GM23338 (cell line): ENCODE results near the gene TMEM270. TPM values are rescaled to one million over a fixed set of nuclear protein-coding genes. Genes with fewer than 3 reads are reported as not detected.

Experiments used
- ATAC-seq: fragments of 200-7000 bp; cut with Tn5 transposase; 3 replicates; pipeline ENCODE4 v1.9.1; 2020
- DNase-seq: peaks from one replicate; pipeline ENCODE4 v3.0.0-alpha.2; 2015; ENCODE audit warnings: low spot score
- H2AFZ ChIP-seq: fragments of 200-600 bp; sonication (generic); 2 replicates; pipeline ENCODE4 v1.8.0; 2016; ENCODE audit warnings: antibody characterized with exemption, mild to moderate bottlenecking, moderate library complexity
- H3F3A ChIP-seq: fragments of 200-600 bp; sonication (generic); replicated peaks from 2 replicates; pipeline ENCODE4 v1.8.0; 2017; ENCODE audit warnings: antibody characterized with exemption, mixed run types, low read depth
- H3K27ac ChIP-seq: fragments of 200-600 bp; sonication (generic); 2 replicates; pipeline ENCODE4 v1.6.1; 2016; ENCODE audit warnings: low read depth
- H3K27me3 ChIP-seq: fragments of 200-600 bp; sonication (generic); 2 replicates; pipeline ENCODE4 v1.8.0; 2016; ENCODE audit warnings: mild to moderate bottlenecking, mixed run types, moderate library complexity; ENCODE audit not compliant: insufficient read depth
- H3K36me3 ChIP-seq: fragments of 200-600 bp; sonication (generic); 2 replicates; pipeline ENCODE4 v1.8.0; 2016; ENCODE audit warnings: mild to moderate bottlenecking; ENCODE audit not compliant: insufficient read depth
- H3K4me1 ChIP-seq: fragments of 200-600 bp; sonication (generic); 2 replicates; pipeline ENCODE4 v1.8.0; 2016; ENCODE audit warnings: mild to moderate bottlenecking, moderate library complexity; ENCODE audit not compliant: insufficient read depth
- H3K4me2 ChIP-seq: fragments of 200-600 bp; sonication (generic); 2 replicates; pipeline ENCODE4 v1.7.1; 2017; ENCODE audit warnings: mixed run types
- H3K4me3 ChIP-seq: fragments of 200-600 bp; sonication (generic); 2 replicates; pipeline ENCODE4 v1.6.1; 2016; ENCODE audit warnings: mixed run types
- H3K79me2 ChIP-seq: fragments of 200-600 bp; sonication (generic); replicated peaks from 2 replicates; pipeline ENCODE4 v1.8.0; 2017; ENCODE audit warnings: mild to moderate bottlenecking; ENCODE audit not compliant: insufficient read depth
- H3K9me2 ChIP-seq: fragments of 200-600 bp; sonication (generic); 2 replicates; pipeline ENCODE4 v1.8.0; 2017; ENCODE audit not compliant: insufficient read depth
- H4K20me1 ChIP-seq: fragments of 200-600 bp; sonication (generic); replicated peaks from 2 replicates; pipeline ENCODE4 v1.8.0; 2017; ENCODE audit warnings: mild to moderate bottlenecking; ENCODE audit not compliant: insufficient read depth
- H3K27ac Mint-ChIP-seq: 2 replicates; pipeline ENCODE4 v1.8.0; 2020; ENCODE audit warnings: inconsistent platforms, mild to moderate bottlenecking, moderate library complexity, mixed read lengths
- H3K27me3 Mint-ChIP-seq: 3 replicates; pipeline ENCODE4 v1.8.0; 2022; ENCODE audit warnings: low read depth, mild to moderate bottlenecking, moderate library complexity, mixed read lengths, inconsistent platforms; ENCODE audit not compliant: insufficient read depth, poor library complexity
- H3K36me3 Mint-ChIP-seq: 3 replicates; pipeline ENCODE4 v1.8.0; 2021; ENCODE audit warnings: low read depth, mild to moderate bottlenecking, inconsistent platforms, moderate library complexity, mixed read lengths
- H3K4me1 Mint-ChIP-seq: 3 replicates; pipeline ENCODE4 v1.8.0; 2020; ENCODE audit warnings: mild to moderate bottlenecking, inconsistent platforms, mixed read lengths
- H3K4me3 Mint-ChIP-seq: 3 replicates; pipeline ENCODE4 v1.8.0; 2021; ENCODE audit warnings: moderate library complexity, mild to moderate bottlenecking, inconsistent platforms, mixed read lengths
- H3K9me3 Mint-ChIP-seq: 3 replicates; pipeline ENCODE4 v1.8.0; 2020; ENCODE audit warnings: moderate library complexity, mild to moderate bottlenecking, inconsistent platforms, mixed read lengths
- CTCF ChIP-seq, 2 experiments: fragments of 200-600 bp in 1 of 2; sonication (generic) in 1 of 2; conservative IDR thresholded peaks; 2 replicates each; pipeline versions ENCODE4 v1.5.1 to v1.6.1; 2016 to 2017; ENCODE audit warnings: antibody characterized with exemption in 2 of 2, low read depth in 2 of 2, mild to moderate bottlenecking in 2 of 2, moderate library complexity in 1 of 2
- EZH2 ChIP-seq: fragments of 200-600 bp; sonication (generic); IDR thresholded peaks from one replicate; pipeline ENCODE4 v1.8.0; 2017; ENCODE audit warnings: antibody characterized with exemption, mild to moderate bottlenecking, low read depth; ENCODE audit not compliant: unreplicated experiment
- EZH2phosphoT487 ChIP-seq: fragments of 200-600 bp; sonication (generic); IDR thresholded peaks from one replicate; pipeline ENCODE4 v1.8.1; 2018; ENCODE audit warnings: antibody characterized with exemption; ENCODE audit not compliant: unreplicated experiment
- REST ChIP-seq: IDR thresholded peaks from one replicate; pipeline ENCODE4 v1.6.1; 2018; ENCODE audit warnings: antibody characterized with exemption; ENCODE audit not compliant: unreplicated experiment
- ZNF331 ChIP-seq: fragments of 250-450 bp; sonication (Bioruptor Pico); IDR thresholded peaks from 2 replicates; pipeline ENCODE4 v1.5.0; 2020; ENCODE audit warnings: low read depth, mild to moderate bottlenecking, moderate library complexity
- polyA plus RNA-seq: library from polyadenylated mRNA; unstranded; fragments of >200 nt; fragmentation: Nextera tagmentation; extraction: Ambion mirVana; gene quantifications from 2 replicates; pipeline ENCODE4 v1.2.1, GENCODE V29; 2016
- total RNA-seq: library from RNA; depleted of rRNA; stranded (reverse); fragments of >200 nt; shearing (Covaris generic); gene quantifications from 2 replicates; pipeline ENCODE4 v1.2.3, GENCODE V29; 2014

The TMEM270 gene
- total and polyA plus RNA-seq, 2 experiments from 2014 or later: not detected

GRCh38 chr7:73839290-73839689 is 21.7 kb upstream of the TMEM270 start (continued):
- TF ChIP-seq REST: no peak
- TF ChIP-seq EZH2: no peak
- no peak for TF ChIP-seq ZNF331 (CRISPR knock-in tag)

- Histone ChIP-seq H4K20me1 (no peaks in the 10 kb centered on the region), H3K79me2 (no peaks in the 10 kb centered on the region), H3F3A (no peaks in the 10 kb centered on the region), H3K9me2 (no peaks in the 10 kb centered on the region), H3K27me3 (no peaks in the 10 kb centered on the region), H3K4me2 (no peak overlapping the region), H3K4me1 (peaks cover 8% of the 10 kb centered on the region; the same call in 1 of the 2 replicates), H3K27ac (no peak overlapping the region), H3K36me3 (no peaks in the 10 kb centered on the region), H3K4me3 (no peak overlapping the region), H2AFZ (no peak overlapping the region)
- Mint-ChIP-seq H3K4me1 (peaks cover 13% of the 10 kb centered on the region), H3K9me3 (no peaks in the 10 kb centered on the region; the same call in 2 of the 3 replicates), H3K36me3 (no peaks in the 10 kb centered on the region), H3K27ac (no peak overlapping the region), H3K4me3 (no peak overlapping the region), H3K27me3 (peaks cover 12% of the 10 kb centered on the region)
- ATAC-seq: peak; percentile 54
- no peak for TF ChIP-seq ZNF331 (CRISPR knock-in tag)
- no peak for TF ChIP-seq EZH2phosphoT487
- TF ChIP-seq CTCF (conservative IDR thresholded peaks at IDR 0.05; ENCODE audit: low read depth in 2 of 2): peak; percentile 37 to 45
- DNase-seq: peak; percentile 76
Observed at GRCh38 chr7:73839743-73840714, 20.9 kb upstream of the TMEM270 start.
